Adrenal gland (tissue), 5 donors: Measurements from ENCODE around the gene ATF2.
A peak's percentile ranks its signal among the peaks of the same experiment; 100 is the strongest.

Source experiments
- CTCF ChIP-seq, 6 experiments: fragments of 450-650 bp in 4 of 6; fragments of 200-600 bp in 2 of 6; sonication (generic) in 1 of 6; IDR thresholded peaks; 1 replicate in 5 of 6; 2 replicates in 1 of 6; pipeline versions ENCODE4 v1.5.1 to v1.8.0; 2016 to 2021; ENCODE audit warnings: antibody characterized with exemption in 6 of 6, mild to moderate bottlenecking in 2 of 6, moderate library complexity in 1 of 6
- POLR2A ChIP-seq, 2 donors: fragments of 450-650 bp; IDR thresholded peaks; one replicate each; pipeline ENCODE4 v1.6.1; 2017; ENCODE audit warnings: antibody characterized with exemption in 2 of 2, mild to moderate bottlenecking in 2 of 2, moderate library complexity in 1 of 2
- donor health status: DM: no; HTN: no; CAD: no.

- TF ChIP-seq POLR2A (IDR thresholded peaks at IDR 0.05) (no peak), CTCF (IDR thresholded peaks at IDR 0.05) (peak in 2 of 6 experiments; percentile 11 to 20)
Observed at GRCh38 chr2:175187378-175187777, 19.4 kb upstream of the ATF2 start.
